K562 (cell line): ENCODE data around the gene CADPS2. TPM values are rescaled to one million over a fixed set of nuclear protein-coding genes. Genes with fewer than 3 reads are reported as not detected.

Experiments
- ATAC-seq: fragments of 200-7000 bp; cut with Tn5 transposase; 3 replicates; pipeline ENCODE4 v1.9.1; 2020; ENCODE audit warnings: moderate library complexity
- BruUV-seq: library from RNA; stranded (reverse); fragments of 400-500 nt; replicated peaks from 2 replicates; lab custom pipeline; 2021; lab: Mats Ljungman, UMichigan
- CTCF ChIA-PET: fragments of 300-600 bp; formaldehyde crosslinking; extraction: SDS; loops from one replicate; lab custom pipeline; 2021; ENCODE audit warnings: low intra/inter-chr PET ratio; lab: Yijun Ruan, JAX
- POLR2A ChIA-PET: fragments of 300-600, 350-650 bp; sonication (Branson Sonifier 250); formaldehyde crosslinking; extraction: SDS; loops from one replicate; lab custom pipeline; 2021; ENCODE audit warnings: antibody characterized with exemption, inconsistent platforms; lab: Yijun Ruan, JAX
- DNase-seq, 4 experiments: peaks; one replicate each; pipeline versions ENCODE4 v3.0.0 to v3.0.0-alpha.2; 2011 to 2018; ENCODE audit warnings: low spot score in 3 of 4, mixed read lengths in 3 of 4; ENCODE audit errors: extremely low read depth in 1 of 4
- FAIRE-seq: peaks from 2 replicates; lab custom pipeline; 2011; peaks lifted over from hg19 to GRCh38; lab: Jason Lieb, UNC
- H2AFZ ChIP-seq: 2 replicates; pipeline ENCODE4 v1.6.0; 2011; ENCODE audit warnings: low read depth, low read length, control low read depth, inconsistent platforms
- H3K27ac ChIP-seq: fragments of 200-600 bp; 3 replicates; pipeline ENCODE4 v1.8.0; 2011; ENCODE audit warnings: low read depth, mild to moderate bottlenecking, control low read depth, inconsistent platforms, low read length, moderate library complexity, mixed read lengths; ENCODE audit errors: extremely low read depth
- H3K27me3 ChIP-seq, 2 experiments: fragments of 300-600 bp in 1 of 2; 2 replicates in 1 of 2; 3 replicates in 1 of 2; pipeline versions ENCODE4 v1.6.0 to v1.8.0; 2011; ENCODE audit warnings: inconsistent platforms in 2 of 2, low read length in 2 of 2, mild to moderate bottlenecking in 1 of 2, mixed read lengths in 1 of 2, moderate library complexity in 1 of 2; ENCODE audit not compliant: control insufficient read depth in 2 of 2, insufficient read depth in 2 of 2
- H3K36me3 ChIP-seq: fragments of 300-600 bp; 3 replicates; pipeline ENCODE4 v1.8.0; 2011; ENCODE audit warnings: mild to moderate bottlenecking, low read length, inconsistent platforms; ENCODE audit not compliant: control insufficient read depth, insufficient read depth
- H3K4me1 ChIP-seq, 2 experiments: fragments of 200-600 bp in 1 of 2; replicated peaks in 1 of 2; 2 replicates in 1 of 2; 3 replicates in 1 of 2; pipeline versions ENCODE4 v1.5.1 to v1.8.0; 2011; ENCODE audit warnings: inconsistent platforms in 2 of 2, low read length in 2 of 2, mild to moderate bottlenecking in 1 of 2, mixed read lengths in 1 of 2, moderate library complexity in 1 of 2; ENCODE audit not compliant: control insufficient read depth in 2 of 2, insufficient read depth in 2 of 2
- H3K4me2 ChIP-seq: 2 replicates; pipeline ENCODE4 v1.6.1; 2011; ENCODE audit warnings: low read length, control low read depth, inconsistent platforms, mixed read lengths; ENCODE audit not compliant: insufficient read depth
- H3K4me3 ChIP-seq: fragments of 200-600 bp; sonication (generic), shearing (Covaris generic); 2 replicates; pipeline ENCODE4 v1.5.1; 2016; ENCODE audit warnings: control low read depth, inconsistent platforms
- H3K79me2 ChIP-seq: fragments of 200-600 bp; 3 replicates; pipeline ENCODE4 v1.8.0; 2011; ENCODE audit warnings: low read length, inconsistent platforms; ENCODE audit not compliant: control insufficient read depth, insufficient read depth
- H3K9ac ChIP-seq, 2 experiments: 2 replicates each; pipeline versions ENCODE4 v1.6.0 to v1.6.1; 2011; ENCODE audit warnings: low read depth in 2 of 2, low read length in 2 of 2, control low read depth in 1 of 2, inconsistent platforms in 1 of 2, mild to moderate bottlenecking in 1 of 2, mixed read lengths in 1 of 2; ENCODE audit not compliant: insufficient read depth in 1 of 2
- H3K9me1 ChIP-seq: one replicate; pipeline ENCODE4 v1.6.0; 2011; ENCODE audit warnings: inconsistent platforms, mild to moderate bottlenecking, low read length, moderate library complexity; ENCODE audit not compliant: control insufficient read depth, insufficient read depth
- H3K9me3 ChIP-seq: replicated peaks from 2 replicates; pipeline ENCODE4 v1.5.1; 2011; ENCODE audit warnings: low read depth, low read length, inconsistent platforms; ENCODE audit not compliant: control insufficient read depth, insufficient read depth
- H4K20me1 ChIP-seq: replicated peaks from 2 replicates; pipeline ENCODE4 v1.6.1; 2011; ENCODE audit warnings: low read length, inconsistent platforms, mixed read lengths; ENCODE audit not compliant: control insufficient read depth, insufficient read depth
- DDX20 ChIP-seq: fragments of 450-650 bp; IDR thresholded peaks from 2 replicates; pipeline ENCODE4 v1.6.1; 2016; ENCODE audit warnings: missing genetic modification characterization, low read depth, mild to moderate bottlenecking, missing compliant biosample characterization, moderate library complexity
- FOXP1 ChIP-seq: sonication (generic); formaldehyde crosslinking; IDR thresholded peaks from 2 replicates; pipeline ENCODE4 v1.8.0; 2022; ENCODE audit warnings: mild to moderate bottlenecking, missing genetic modification reagents
- GATAD2B ChIP-seq: fragments of 450-650 bp; IDR thresholded peaks from 2 replicates; pipeline ENCODE4 v1.6.1; 2017; ENCODE audit warnings: mild to moderate bottlenecking, borderline replicate concordance
- NFATC3 ChIP-seq: fragments of 450-650 bp; IDR thresholded peaks from 2 replicates; pipeline ENCODE4 v1.6.1; 2017; ENCODE audit warnings: mild to moderate bottlenecking
- PCBP1 ChIP-seq: fragments of 200-400 bp; formaldehyde crosslinking; IDR thresholded peaks from 2 replicates; pipeline ENCODE4 v1.6.1; 2018; ENCODE audit warnings: mild to moderate bottlenecking, low read depth, low read length; ENCODE audit not compliant: poor library complexity, severe bottlenecking
- TCF7L2 ChIP-seq: fragments of 150-350 bp; IDR thresholded peaks from 2 replicates; pipeline ENCODE4 v1.6.1; 2016; ENCODE audit warnings: low read depth, mild to moderate bottlenecking, low read length, moderate library complexity
- WGBS: fragments of 100-300 bp; shearing (Covaris generic); methylation state at CpG from one replicate; pipeline ENCODE4 v1.1.6; 2016; ENCODE audit warnings: low coverage, mixed read lengths; ENCODE audit not compliant: insufficient coverage; ENCODE audit errors: missing lambda C conversion rate; 5-methylcytosine and 5-hydroxymethylcytosine counted together
- in situ Hi-C: fragments of 300-500 bp; cut with MboI; formaldehyde crosslinking; loops from 4 replicates; pipeline ENCODE4 v1.15.0; 2018; ENCODE audit warnings: inconsistent platforms, mixed read lengths
- intact Hi-C: fragments of 100-400 bp; cut with micrococcal nuclease; formaldehyde crosslinking; loops from 2 replicates; pipeline ENCODE4 v1.14.2; 2022
- polyA plus RNA-seq, 8 experiments: library from polyadenylated mRNA; depleted of rRNA in 4 of 8; stranded (reverse) in 5 of 8; unstranded in 3 of 8; fragments of >200 nt; fragmentation: Nextera tagmentation in 2 of 8; fragmentation: Illumina TruSeq in 1 of 8; extraction: Ambion mirVana in 2 of 8; extraction: Trizol in 1 of 8; gene quantifications; 2 replicates each; pipeline versions ENCODE4 v1.2.1 to v1.2.3, GENCODE V29; 2011 to 2014; ENCODE audit warnings: inconsistent platforms in 1 of 8, missing spikeins in 1 of 8
- total RNA-seq, 7 experiments: library from RNA; depleted of rRNA in 6 of 7; stranded (reverse); fragments of >200 nt in 6 of 7; fragmentation: Illumina TruSeq in 2 of 7; extraction: Trizol in 2 of 7; gene quantifications; 2 replicates each; pipeline versions ENCODE4 v1.2.1 to v1.2.3, GENCODE V29; 2011 to 2021; ENCODE audit warnings: low replicate concordance in 1 of 7
- TF ChIP-seq, protein P1 (sequence below): fragments of 250-450 bp; sonication (Bioruptor Pico); IDR thresholded peaks from 2 replicates; pipeline ENCODE4 v1.8.0; 2021; ENCODE audit warnings: borderline replicate concordance, mild to moderate bottlenecking, moderate library complexity; ENCODE audit not compliant: poor library complexity, severe bottlenecking

CADPS2 gene
- total and polyA plus RNA-seq, 9 of the 15 experiments (the other 6 are each of a cell fraction or from before 2014, with no cell fraction given) = 0.03 to 0.14 (median 0.04) TPM; not detected in 1

DNA sequence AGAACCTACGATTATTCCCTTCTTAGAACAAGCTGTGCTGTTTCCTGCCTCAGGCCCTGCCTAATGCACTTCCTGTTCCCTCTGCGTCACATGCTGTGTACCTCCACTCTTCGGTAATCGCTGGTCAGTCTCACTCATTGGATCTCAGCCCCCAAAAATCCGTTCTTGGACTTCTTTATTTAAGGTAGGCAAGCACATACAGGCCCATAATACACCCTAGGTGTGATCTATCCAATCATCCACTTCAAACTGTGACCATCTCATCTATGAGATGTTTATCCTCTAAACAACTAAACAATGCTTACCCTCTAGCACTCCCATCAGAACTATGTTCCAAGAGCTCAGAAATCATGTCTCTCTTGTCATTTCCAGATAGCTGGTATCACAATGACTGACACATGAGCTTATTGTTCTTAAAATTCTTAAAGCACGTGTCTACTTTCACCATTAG, 83.9 kb downstream of the CADPS2 start:
- under 1% methylated on average over 6 of the region's 6 CpGs for WGBS
- Histone ChIP-seq H3K36me3 (no peaks in the 10 kb centered on the region), H3K4me3 (no peak overlapping the region), H3K27me3 (no peaks in the 10 kb centered on the region), H4K20me1 (no peaks in the 10 kb centered on the region), H3K9me1 (no peaks in the 10 kb centered on the region), H3K79me2 (no peaks in the 10 kb centered on the region), H3K9me3 (no peaks in the 10 kb centered on the region), H3K9ac (no peak overlapping the region), H3K27ac (no peak overlapping the region), H3K4me1 (no peaks in the 10 kb centered on the region), H2AFZ (no peak overlapping the region), H3K4me2 (no peak overlapping the region)
- TF ChIP-seq NFATC3 (no peak), TCF7L2 (no peak), DDX20 (no peak), FOXP1 (CRISPR knock-in tag) (no peak), PCBP1 (no peak), GATAD2B (no peak)
- TF ChIP-seq, protein P1, sequence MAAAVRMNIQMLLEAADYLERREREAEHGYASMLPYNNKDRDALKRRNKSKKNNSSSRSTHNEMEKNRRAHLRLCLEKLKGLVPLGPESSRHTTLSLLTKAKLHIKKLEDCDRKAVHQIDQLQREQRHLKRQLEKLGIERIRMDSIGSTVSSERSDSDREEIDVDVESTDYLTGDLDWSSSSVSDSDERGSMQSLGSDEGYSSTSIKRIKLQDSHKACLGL (CRISPR knock-in tag) = no peak
- BruUV-seq = no TSS peak
- ChIA-PET CTCF (no interaction called here), POLR2A (interaction anchor here (0.5 kb wide), 1 partner anchor 659 kb away, joined by 4 read pairs; no protein-coding TSS in a partner anchor)
- ATAC-seq (no peak), DNase-seq (no peak), FAIRE-seq (no peak)
- intact Hi-C loops (no loop called here), in situ Hi-C loops (no loop called here)
